Measurements from ENCODE around the gene STYXL1.

STYXL1 gene

DNA sequence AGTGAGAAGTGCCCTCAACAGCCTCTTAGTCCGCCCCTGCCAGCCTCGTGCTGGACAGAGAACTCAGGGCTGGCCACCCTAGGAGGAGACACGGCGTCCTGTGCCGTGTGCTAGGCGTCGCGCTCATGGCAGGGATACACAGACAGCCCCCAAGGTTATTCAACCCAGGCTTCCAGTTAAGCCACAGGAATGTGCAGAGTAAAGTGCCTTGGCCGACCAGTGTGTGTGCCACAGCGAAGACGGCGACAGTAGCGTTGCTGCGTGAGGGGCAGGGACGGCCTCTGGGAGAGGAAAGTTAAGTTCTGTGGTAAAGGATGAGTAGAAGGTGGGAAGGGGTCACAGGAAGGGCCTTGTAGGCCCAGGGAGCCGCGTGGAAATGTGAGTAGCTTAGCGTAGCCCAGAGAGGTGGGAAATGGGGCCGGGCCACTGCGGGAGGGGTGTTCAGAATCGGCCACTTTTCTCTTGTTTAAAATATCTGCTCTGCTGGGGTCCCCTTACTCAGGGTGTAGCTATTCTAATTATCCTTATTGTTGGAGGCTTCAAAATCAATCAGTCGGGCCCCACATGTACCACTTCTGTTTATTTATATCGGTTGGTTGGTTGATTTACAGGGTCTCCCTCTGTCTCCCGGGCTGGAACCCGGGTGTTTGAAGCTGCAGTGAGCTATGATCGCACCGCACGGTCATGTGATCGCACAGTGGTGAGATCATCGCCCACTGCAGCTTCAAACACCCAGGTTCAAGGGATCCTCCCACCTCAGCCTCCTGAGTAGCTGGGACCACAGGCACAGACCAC lies 77.9 kb downstream of the STYXL1 start:
- Mint-ChIP-seq H3K4me1 (ENCODE audit: low read depth) (no peaks in the 10 kb centered on the region), H3K27ac (no peak overlapping the region), H3K4me3 (no peak overlapping the region), H3K36me3 (ENCODE audit: low read depth) (peaks cover 11% of the 10 kb centered on the region), H3K9me3 (no peaks in the 10 kb centered on the region), H3K27me3 (no peaks in the 10 kb centered on the region)

- H3K9me3 Mint-ChIP-seq, result no peaks in the 10 kb centered on the region
- no peak overlapping the region for H3K4me3 Mint-ChIP-seq
- no peaks in the 10 kb centered on the region for H3K27me3 Mint-ChIP-seq
- H3K36me3 Mint-ChIP-seq (ENCODE audit: low read depth), result peaks cover 10% of the 10 kb centered on the region
- no peaks in the 10 kb centered on the region for H3K4me1 Mint-ChIP-seq (ENCODE audit: low read depth)
- no peak overlapping the region for H3K27ac Mint-ChIP-seq
These were observed 78.6 kb downstream of the STYXL1 start for GRCh38 chr7:75969182-75969581.

DNA sequence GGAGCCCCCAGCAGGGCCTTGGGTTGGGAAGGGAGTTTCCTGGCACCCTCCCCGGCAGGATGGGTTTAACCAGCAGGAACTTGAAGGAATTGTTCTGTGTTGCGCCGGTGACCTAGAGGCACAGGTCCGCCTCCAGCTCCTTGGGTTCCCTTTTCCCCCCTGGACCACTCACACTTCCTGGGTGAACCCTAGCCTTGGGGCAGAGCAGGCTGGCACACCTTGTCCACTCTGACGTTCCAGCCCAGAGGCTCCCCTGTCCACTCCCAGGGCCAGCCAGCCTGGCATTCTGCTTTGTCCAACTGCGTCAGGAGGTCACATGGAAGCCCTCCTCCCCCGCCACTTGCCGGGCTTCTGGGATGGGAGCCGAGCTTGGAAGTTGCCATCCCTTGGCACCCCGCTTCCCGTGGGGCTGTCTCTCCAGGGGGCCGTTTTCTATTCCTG lies 79.2 kb downstream of the STYXL1 start:
- H3K27me3 Mint-ChIP-seq, result no peaks in the 10 kb centered on the region
- H3K4me1 Mint-ChIP-seq (ENCODE audit: low read depth), result no peaks in the 10 kb centered on the region
- no peak overlapping the region for H3K27ac Mint-ChIP-seq
- no peak overlapping the region for H3K4me3 Mint-ChIP-seq
- no peaks in the 10 kb centered on the region for H3K9me3 Mint-ChIP-seq
- H3K36me3 Mint-ChIP-seq (ENCODE audit: low read depth), result peaks cover 4% of the 10 kb centered on the region

GRCh38 chr7:75968012-75968411 lies 79.8 kb downstream of the STYXL1 start:
- Mint-ChIP-seq H3K4me3 (no peak overlapping the region), H3K36me3 (ENCODE audit: low read depth) (peaks cover 4% of the 10 kb centered on the region), H3K9me3 (no peaks in the 10 kb centered on the region), H3K4me1 (ENCODE audit: low read depth) (no peaks in the 10 kb centered on the region), H3K27me3 (no peaks in the 10 kb centered on the region), H3K27ac (no peak overlapping the region)

DNA sequence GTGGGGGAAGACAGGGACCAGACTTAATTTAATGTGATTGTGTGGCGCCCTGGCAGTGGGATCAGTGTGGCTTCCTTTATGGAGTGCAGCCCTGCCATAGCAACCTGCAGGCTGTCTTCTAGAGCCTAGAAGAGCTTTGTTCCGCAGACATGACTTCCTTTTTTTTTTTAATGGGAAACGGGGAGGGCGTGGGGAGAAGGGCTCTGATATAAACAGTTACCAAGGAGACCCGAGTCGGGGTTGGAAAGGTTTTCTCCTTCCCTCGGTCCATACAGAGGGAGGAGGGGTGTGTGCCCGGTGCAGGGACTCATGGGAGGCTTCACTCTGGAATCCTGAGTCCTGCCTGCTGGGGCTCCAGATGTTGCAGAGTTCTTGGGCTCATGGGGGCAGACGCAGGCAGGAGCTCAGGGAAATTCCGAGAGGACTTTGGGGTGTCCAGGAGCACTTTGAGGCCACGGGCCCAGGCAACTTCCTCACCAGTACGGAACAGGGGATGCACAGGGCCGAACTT lies 80.3 kb downstream of the STYXL1 start:
- no peaks in the 10 kb centered on the region for H3K4me1 Mint-ChIP-seq (ENCODE audit: low read depth)
- no peak overlapping the region for H3K27ac Mint-ChIP-seq
- H3K9me3 Mint-ChIP-seq, result no peaks in the 10 kb centered on the region
- H3K27me3 Mint-ChIP-seq, result no peaks in the 10 kb centered on the region
- peaks cover 9% of the 10 kb centered on the region for H3K36me3 Mint-ChIP-seq (ENCODE audit: low read depth)
- no peak overlapping the region for H3K4me3 Mint-ChIP-seq

DNA sequence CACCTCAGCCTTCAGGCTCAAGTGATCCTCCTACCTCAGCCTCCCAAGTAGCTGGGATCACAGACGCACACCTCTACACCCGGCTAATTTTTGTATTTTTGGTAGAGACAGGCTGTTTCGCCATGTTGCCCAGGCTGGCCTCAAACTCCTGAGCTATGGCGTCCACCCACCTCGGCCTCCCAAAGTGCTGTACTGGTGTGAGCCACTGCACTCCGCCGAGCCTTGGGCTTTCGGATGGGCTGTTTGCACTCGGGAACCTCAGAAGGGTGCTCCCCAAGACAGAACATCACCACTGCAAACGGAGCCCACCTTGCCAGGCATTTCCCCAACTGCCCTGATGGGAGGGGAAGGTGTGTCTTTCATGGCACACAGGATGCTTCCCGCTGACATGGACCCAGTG lies 80.7 kb downstream of the STYXL1 start:
- Mint-ChIP-seq H3K36me3 (ENCODE audit: low read depth) (peaks cover 7% of the 10 kb centered on the region), H3K4me1 (ENCODE audit: low read depth) (no peaks in the 10 kb centered on the region), H3K27ac (no peak overlapping the region)

DNA sequence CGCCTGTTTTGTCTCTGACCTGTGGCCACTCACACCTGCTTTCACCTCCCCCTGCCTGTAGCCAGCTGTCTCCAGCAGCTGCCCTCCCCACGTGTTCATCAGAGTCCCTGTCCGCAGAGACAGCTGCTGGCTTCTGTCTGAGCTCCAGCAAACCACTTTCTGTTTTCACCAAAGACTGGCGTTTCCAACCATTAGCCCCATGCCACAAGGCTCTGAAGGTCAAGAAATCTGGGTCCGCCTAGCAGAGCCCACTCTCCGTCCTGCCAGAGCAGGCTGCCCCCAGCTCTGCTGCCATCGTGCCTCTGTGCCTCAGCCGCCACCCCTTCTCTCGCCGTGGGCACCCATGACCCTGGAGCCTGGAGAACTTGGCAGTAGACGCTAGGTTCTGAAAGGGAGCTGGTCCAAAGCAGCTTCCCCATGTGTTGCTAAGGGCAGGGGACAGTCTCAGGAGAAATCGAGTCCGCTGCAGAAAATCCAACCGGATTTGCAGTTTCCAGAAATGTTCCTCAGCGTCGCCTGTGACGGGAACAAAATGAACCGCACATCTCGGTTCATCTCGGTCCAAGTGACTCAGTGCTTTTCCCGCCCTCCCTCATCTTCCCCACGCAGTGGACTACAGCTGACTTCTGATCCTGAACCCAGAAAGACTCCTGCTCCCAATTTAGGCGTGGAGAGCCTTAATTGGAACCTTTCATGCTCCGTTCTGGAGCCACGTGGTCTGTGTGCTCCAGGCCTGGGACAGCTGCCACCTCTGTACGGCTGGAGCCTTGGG lies 81.4 kb downstream of the STYXL1 start:
- Mint-ChIP-seq H3K4me1 (ENCODE audit: low read depth) (no peaks in the 10 kb centered on the region), H3K27ac (no peak overlapping the region), H3K4me3 (no peak overlapping the region), H3K36me3 (ENCODE audit: low read depth) (peaks cover 7% of the 10 kb centered on the region), H3K9me3 (no peaks in the 10 kb centered on the region), H3K27me3 (no peaks in the 10 kb centered on the region)

More for the DNA sequence above, 80.7 kb downstream of the STYXL1 start:
- H3K9me3 Mint-ChIP-seq, result no peaks in the 10 kb centered on the region
- H3K4me3 Mint-ChIP-seq, result no peak overlapping the region
- no peaks in the 10 kb centered on the region for H3K27me3 Mint-ChIP-seq

- H3K27me3 Mint-ChIP-seq, result no peaks in the 10 kb centered on the region
- H3K36me3 Mint-ChIP-seq (ENCODE audit: low read depth), result peaks cover 7% of the 10 kb centered on the region
- no peaks in the 10 kb centered on the region for H3K4me1 Mint-ChIP-seq (ENCODE audit: low read depth)
- H3K4me3 Mint-ChIP-seq, result no peak overlapping the region
- H3K9me3 Mint-ChIP-seq, result no peaks in the 10 kb centered on the region
- H3K27ac Mint-ChIP-seq, result no peak overlapping the region
These were observed 82.2 kb downstream of the STYXL1 start for GRCh38 chr7:75965617-75966016.

DNA sequence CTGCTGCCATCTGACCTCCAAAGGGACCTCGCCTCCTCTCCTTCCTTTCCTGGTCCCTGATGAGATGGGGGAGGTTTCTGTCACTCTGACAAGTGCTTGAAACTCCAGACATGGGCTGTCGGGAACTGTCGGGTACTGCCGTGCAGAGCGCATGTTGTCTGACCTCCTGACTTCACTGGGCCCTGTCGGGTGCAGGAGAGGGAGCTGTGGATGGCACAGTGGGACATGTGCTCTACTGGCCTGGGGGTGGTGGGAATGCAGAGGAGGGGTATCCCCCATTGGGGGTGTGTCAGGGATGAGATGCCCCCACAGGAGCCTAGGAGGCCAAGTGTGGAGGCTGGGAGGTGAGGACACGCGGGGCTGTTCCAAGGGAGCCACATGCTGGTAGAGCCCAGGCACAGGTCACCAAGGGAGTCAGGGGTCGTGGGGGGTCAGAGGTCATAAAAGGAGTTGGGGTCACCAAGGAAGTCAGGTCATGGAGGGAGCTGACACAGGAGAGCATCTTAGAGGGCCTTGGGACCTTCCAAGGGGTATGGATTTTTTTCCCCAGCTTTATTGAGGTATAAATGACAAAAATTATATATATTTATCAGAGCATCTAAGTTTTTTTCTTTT lies 84.3 kb downstream of the STYXL1 start:
- H3K27me3 Mint-ChIP-seq, result no peaks in the 10 kb centered on the region
- H3K27ac Mint-ChIP-seq, result no peak overlapping the region
- H3K4me1 Mint-ChIP-seq (ENCODE audit: low read depth), result no peaks in the 10 kb centered on the region
- peaks cover 7% of the 10 kb centered on the region for H3K36me3 Mint-ChIP-seq (ENCODE audit: low read depth)
- no peak overlapping the region for H3K4me3 Mint-ChIP-seq
- H3K9me3 Mint-ChIP-seq, result no peaks in the 10 kb centered on the region

GRCh38 chr7:75962607-75963380 lies 85.0 kb downstream of the STYXL1 start:
- no peaks in the 10 kb centered on the region for H3K4me1 Mint-ChIP-seq (ENCODE audit: low read depth)
- no peaks in the 10 kb centered on the region for H3K9me3 Mint-ChIP-seq
- H3K27me3 Mint-ChIP-seq, result no peaks in the 10 kb centered on the region
- H3K27ac Mint-ChIP-seq, result no peak overlapping the region
- no peak overlapping the region for H3K4me3 Mint-ChIP-seq
- H3K36me3 Mint-ChIP-seq (ENCODE audit: low read depth), result peaks cover 9% of the 10 kb centered on the region

DNA sequence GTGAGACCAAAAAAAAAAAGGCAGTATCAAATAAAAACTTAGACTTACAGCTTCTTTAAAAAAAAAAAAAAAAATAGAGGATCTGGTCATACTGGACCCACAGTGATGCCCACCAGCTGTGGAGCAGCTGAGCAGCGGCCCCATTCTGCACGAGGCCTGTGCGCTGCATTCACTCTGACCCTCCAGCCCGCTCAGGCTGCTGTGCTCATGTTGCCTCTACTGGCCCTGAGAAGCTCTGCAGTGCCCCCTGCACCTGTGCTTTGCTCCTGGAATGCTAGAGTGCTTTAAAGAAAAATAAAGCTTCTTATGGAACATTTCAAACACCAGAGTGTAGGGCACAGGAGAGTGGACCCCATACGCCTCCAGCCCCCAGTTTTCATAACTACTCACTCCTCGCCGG lies 86.6 kb downstream of the STYXL1 start:
- H3K36me3 Mint-ChIP-seq (ENCODE audit: low read depth), result peaks cover 14% of the 10 kb centered on the region
- no peaks in the 10 kb centered on the region for H3K9me3 Mint-ChIP-seq
- H3K27ac Mint-ChIP-seq, result no peak overlapping the region
- H3K4me1 Mint-ChIP-seq (ENCODE audit: low read depth), result no peaks in the 10 kb centered on the region
- no peak overlapping the region for H3K4me3 Mint-ChIP-seq
- H3K27me3 Mint-ChIP-seq, result no peaks in the 10 kb centered on the region

- H3K4me3 Mint-ChIP-seq, result no peak overlapping the region
- no peaks in the 10 kb centered on the region for H3K27me3 Mint-ChIP-seq
- H3K9me3 Mint-ChIP-seq, result no peaks in the 10 kb centered on the region
- no peak overlapping the region for H3K27ac Mint-ChIP-seq
- H3K36me3 Mint-ChIP-seq (ENCODE audit: low read depth), result peaks cover 19% of the 10 kb centered on the region
- no peaks in the 10 kb centered on the region for H3K4me1 Mint-ChIP-seq (ENCODE audit: low read depth)
These were observed 87.4 kb downstream of the STYXL1 start for GRCh38 chr7:75960372-75960771.

DNA sequence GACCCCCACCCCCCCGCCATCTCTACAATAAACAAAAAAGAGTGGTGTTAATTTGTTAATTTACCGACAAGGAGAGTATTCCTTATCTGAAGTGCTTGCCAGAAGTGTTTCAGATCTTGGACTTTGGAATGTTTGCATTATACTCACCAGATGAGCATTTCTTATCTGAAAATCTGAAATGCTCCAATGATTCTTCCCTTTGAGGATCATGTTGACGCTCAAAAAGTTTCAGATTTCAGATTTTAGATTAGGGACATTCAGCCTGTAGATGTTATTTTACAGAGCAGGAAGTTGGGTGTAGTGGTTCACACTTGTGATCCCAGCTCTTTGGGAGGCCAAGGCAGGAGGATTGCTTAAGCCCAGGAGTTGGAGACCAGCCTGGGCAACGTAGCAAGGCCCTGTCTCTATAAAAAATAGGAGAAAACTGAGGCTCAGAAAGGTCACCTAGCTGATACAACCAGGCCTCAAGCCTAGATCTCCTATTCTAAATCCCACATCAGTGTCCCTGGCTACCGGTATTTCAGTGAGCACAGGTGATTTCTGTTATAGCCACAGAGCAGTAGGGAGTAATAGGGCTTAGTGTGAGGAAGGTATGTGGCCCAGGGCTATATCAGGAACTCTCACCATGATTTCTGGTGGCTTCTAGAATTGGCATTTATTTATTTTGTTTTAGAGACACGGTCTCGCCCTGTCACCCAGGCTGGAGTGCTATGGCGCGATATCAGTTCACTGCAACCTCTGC lies 88.8 kb downstream of the STYXL1 start:
- no peak overlapping the region for H3K4me3 Mint-ChIP-seq
- no peaks in the 10 kb centered on the region for H3K4me1 Mint-ChIP-seq (ENCODE audit: low read depth)
- no peak overlapping the region for H3K27ac Mint-ChIP-seq
- H3K9me3 Mint-ChIP-seq, result no peaks in the 10 kb centered on the region
- H3K36me3 Mint-ChIP-seq (ENCODE audit: low read depth), result peaks cover 19% of the 10 kb centered on the region
- H3K27me3 Mint-ChIP-seq, result no peaks in the 10 kb centered on the region
